Mucosa of stomach (tissue), 1 donor: Measurements from ENCODE around the gene ZNF26.
"Not testable (repeated sequence)": the region's sequence is repeated elsewhere in the genome, so short reads cannot be mapped to it uniquely, and the experiment has no call there.

Experiments
- H3K27me3 ChIP-seq: one replicate; pipeline ENCODE4 v1.7.0; 2013; ENCODE audit warnings: mild to moderate bottlenecking, low read length; ENCODE audit not compliant: control insufficient read depth, insufficient read depth
- H3K36me3 ChIP-seq: one replicate; pipeline ENCODE4 v1.7.0; 2013; ENCODE audit warnings: low read length; ENCODE audit not compliant: control insufficient read depth, insufficient read depth
- H3K4me1 ChIP-seq: one replicate; pipeline ENCODE4 v1.7.0; 2013; ENCODE audit warnings: mild to moderate bottlenecking, low read length; ENCODE audit not compliant: control insufficient read depth, insufficient read depth
- H3K4me3 ChIP-seq: one replicate; pipeline ENCODE4 v1.7.0; 2013; ENCODE audit warnings: low read length
- H3K9ac ChIP-seq: one replicate; pipeline ENCODE4 v1.7.0; 2013; ENCODE audit warnings: mild to moderate bottlenecking, low read length, moderate library complexity
- H3K9me3 ChIP-seq: one replicate; pipeline ENCODE4 v1.7.0; 2013; ENCODE audit warnings: mild to moderate bottlenecking, low read length, moderate library complexity; ENCODE audit not compliant: control insufficient read depth
- donor health status: Pancreatic carcinoma.

Gene ZNF26

GRCh38 chr12:132986001-132986884, at the start of gene ZNF26:
Gene ZNF26 (plus strand): TSS chr12:132986367. CDS start chr12:132986841, 474 bp downstream.
- peak within 1 kb of the TSS; percentile 87 for H3K9ac ChIP-seq
- H3K4me3 ChIP-seq: peak within 1 kb of the TSS; percentile 97
- no peaks in the 10 kb centered on the region for H3K36me3 ChIP-seq
- H3K4me1 ChIP-seq: peaks cover 7% of the 10 kb centered on the region
- no peaks in the 10 kb centered on the region for H3K27me3 ChIP-seq
- H3K9me3 ChIP-seq: peaks cover 3% of the 10 kb centered on the region

DNA sequence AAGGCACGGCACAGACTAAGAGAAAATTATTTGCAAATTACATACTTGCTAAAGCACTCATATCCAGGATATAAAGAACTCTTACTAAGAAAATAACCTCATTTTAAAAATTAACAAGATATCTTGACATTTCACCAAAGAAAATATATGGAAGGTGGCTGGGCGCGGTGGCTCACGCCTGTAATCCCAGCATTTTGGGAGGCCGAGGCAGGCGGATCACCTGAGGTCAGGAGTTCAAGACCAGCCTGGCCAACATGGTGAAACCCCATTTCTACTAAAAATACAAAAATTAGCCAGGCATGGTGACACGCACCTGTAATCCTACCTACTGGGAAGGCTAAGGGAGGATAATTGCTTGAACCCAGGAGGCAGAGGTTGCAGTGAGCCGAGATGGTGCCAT, 49.2 kb upstream of the ZNF26 start:
- not testable (repeated sequence) for H3K4me1 ChIP-seq, H3K36me3 ChIP-seq, H3K27me3 ChIP-seq, H3K9ac ChIP-seq, H3K4me3 ChIP-seq
- peaks cover 11% of the 10 kb centered on the region for H3K9me3 ChIP-seq

DNA sequence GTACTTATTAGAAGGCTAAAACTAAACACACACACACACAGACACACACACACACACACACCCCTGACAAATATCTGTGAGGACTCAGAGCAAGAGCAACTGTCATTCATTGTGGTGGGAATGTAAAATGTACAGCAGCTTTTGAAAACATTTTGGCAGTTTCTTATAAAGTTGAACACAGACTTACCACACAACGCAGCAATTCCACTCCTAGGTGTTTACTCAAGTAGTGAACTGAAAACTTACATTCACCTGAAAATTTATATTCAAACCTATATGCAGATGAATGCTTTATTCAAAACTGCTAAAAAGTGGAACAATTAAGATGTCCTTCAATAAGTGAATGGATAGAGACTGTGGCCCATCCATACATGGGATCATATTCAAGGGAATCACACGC, 48.7 kb upstream of the ZNF26 start:
- Histone ChIP-seq H3K4me3 (no peak overlapping the region), H3K27me3 (no peaks in the 10 kb centered on the region), H3K9me3 (peaks cover 15% of the 10 kb centered on the region), H3K4me1 (no peaks in the 10 kb centered on the region), H3K36me3 (peaks cover 3% of the 10 kb centered on the region), H3K9ac (no peak overlapping the region)

DNA sequence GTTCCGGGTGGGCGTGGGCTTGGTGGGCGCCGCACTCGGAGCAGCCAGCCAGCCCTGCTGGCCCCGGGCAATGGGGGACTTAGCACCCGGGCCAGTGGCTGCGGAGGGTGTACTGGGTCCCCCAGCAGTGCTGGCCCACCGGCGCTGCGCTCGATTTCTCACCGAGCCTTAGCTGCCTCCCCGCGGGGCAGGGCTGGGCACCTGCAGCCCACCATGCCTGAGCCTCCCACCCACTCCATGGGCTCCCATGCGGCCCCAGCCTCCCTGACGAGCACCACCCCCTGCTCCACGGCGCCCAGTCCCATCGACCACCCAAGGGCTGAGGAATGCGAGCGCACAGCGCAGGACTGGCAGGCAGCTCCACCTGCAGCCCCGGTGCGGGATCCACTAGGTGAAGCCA, 47.4 kb upstream of the ZNF26 start:
- H3K4me3 ChIP-seq, H3K4me1 ChIP-seq, H3K27me3 ChIP-seq, H3K9ac ChIP-seq: not testable (repeated sequence)
- Histone ChIP-seq H3K36me3 (peaks cover 16% of the 10 kb centered on the region), H3K9me3 (peaks cover 17% of the 10 kb centered on the region)

- Histone ChIP-seq H3K4me1 (no peaks in the 10 kb centered on the region), H3K27me3 (no peaks in the 10 kb centered on the region), H3K36me3 (peaks cover 16% of the 10 kb centered on the region), H3K9ac (no peak overlapping the region), H3K4me3 (no peak overlapping the region), H3K9me3 (peaks cover 13% of the 10 kb centered on the region)
Measured at GRCh38 chr12:132940071-132940719, 46.0 kb upstream of the ZNF26 start.

DNA sequence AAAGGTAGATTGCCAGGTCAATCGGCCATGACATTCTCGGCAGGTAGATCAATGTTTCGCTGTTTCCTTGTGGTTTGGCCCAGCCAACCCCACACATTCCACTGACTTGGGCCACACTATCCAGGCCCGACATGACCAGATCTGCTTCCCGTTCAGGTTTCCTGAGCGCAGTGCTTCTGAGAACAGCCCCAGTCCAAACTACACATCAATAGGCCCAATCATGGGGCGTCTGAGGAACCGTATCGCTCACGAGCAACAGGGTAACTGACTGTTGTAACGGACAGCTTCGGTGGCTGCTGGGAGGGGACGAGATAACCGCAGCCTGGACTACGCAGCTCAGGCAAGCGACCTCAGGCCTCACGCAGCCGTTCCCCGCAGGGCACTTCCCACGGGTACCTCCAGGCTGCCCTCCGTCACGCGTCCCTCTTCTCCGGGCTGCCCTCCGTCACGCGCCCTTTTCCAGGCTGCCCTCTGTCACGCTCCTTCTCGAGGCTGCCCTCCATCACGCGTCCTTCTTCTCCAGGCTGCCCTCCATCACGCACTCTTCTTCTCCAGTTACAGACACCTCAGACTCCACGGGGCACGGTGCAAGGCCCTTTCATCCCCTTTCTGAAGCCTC, 44.7 kb upstream of the ZNF26 start:
- Histone ChIP-seq H3K36me3 (peaks cover 16% of the 10 kb centered on the region), H3K4me1 (no peaks in the 10 kb centered on the region), H3K9me3 (peaks cover 12% of the 10 kb centered on the region), H3K27me3 (no peaks in the 10 kb centered on the region), H3K4me3 (no peak overlapping the region), H3K9ac (no peak overlapping the region)

DNA sequence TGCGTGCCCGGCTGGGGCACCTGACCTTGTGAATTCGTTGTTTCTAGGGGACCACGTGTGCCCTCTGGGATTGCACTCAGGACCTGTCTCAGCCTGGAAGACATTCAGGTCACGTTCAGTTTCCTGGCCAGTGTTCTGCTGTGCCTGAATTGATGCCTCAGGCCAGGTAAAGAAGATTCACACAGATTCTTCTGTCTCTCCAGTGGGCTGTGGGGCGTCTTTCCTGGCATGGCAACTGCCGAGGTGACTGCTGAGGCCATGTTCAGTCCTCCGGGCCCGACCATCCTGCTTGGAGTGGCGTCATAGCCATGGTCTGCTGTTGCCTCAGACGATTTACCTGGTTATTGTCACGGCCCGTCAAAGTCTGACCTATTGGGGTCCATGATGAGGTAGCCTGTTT, 43.6 kb upstream of the ZNF26 start:
- H3K36me3 ChIP-seq: peaks cover 16% of the 10 kb centered on the region
- peaks cover 12% of the 10 kb centered on the region for H3K9me3 ChIP-seq
- H3K9ac ChIP-seq: no peak overlapping the region
- no peaks in the 10 kb centered on the region for H3K4me1 ChIP-seq
- no peak overlapping the region for H3K4me3 ChIP-seq
- no peaks in the 10 kb centered on the region for H3K27me3 ChIP-seq

DNA sequence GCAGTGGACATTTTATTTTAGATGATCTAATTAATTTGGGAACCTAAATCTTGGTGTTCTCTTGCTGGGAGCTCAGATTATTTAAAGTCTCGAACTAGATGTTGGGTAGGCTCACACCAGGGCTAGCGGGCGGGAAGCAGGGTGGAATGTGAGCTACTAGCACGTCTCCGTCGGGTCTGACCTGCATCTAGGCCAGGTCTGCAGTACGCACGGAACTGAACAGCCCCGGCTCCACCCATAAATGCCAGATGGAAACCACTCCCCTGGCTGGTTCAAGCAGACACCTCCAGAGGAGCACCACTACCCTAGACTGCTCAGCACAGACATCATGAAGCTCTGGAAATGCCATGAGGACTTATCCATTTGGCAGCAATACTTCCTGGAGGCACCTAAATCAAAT, 40.4 kb upstream of the ZNF26 start:
- Histone ChIP-seq H3K4me3 (no peak overlapping the region), H3K9ac (no peak overlapping the region), H3K36me3 (peaks cover 16% of the 10 kb centered on the region), H3K9me3 (peaks cover 35% of the 10 kb centered on the region), H3K4me1 (no peaks in the 10 kb centered on the region), H3K27me3 (no peaks in the 10 kb centered on the region)

DNA sequence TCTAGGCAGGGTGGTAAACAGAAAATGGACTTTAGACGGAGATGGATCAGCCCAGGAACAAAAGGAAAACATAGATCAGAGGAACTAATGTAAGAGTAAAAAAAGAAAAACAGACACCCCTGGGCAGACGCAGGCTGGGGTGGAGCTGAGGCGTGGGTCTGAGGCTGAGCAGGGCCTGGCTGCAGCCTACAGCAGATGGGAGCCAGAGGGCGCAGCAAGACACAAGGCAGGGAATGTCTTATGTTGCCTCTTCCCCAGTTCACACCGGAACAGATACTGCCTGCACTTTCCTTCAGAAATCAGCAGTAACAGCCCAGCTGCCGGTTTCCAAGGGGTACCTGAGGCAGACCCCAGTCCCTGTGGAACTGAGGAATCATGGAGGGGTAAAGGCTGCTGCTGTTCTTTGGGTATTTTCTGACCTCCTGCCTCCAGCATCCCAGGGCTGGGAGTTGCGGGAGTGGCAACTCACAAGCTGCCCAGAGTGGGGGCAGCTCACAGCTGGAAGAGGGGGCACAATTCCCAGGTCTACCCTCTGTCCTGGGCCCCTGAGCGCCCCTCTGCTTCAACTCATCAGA, 39.8 kb upstream of the ZNF26 start:
- peaks cover 16% of the 10 kb centered on the region for H3K36me3 ChIP-seq
- no peaks in the 10 kb centered on the region for H3K27me3 ChIP-seq
- no peak overlapping the region for H3K9ac ChIP-seq
- H3K4me3 ChIP-seq: no peak overlapping the region
- peaks cover 39% of the 10 kb centered on the region for H3K9me3 ChIP-seq
- no peaks in the 10 kb centered on the region for H3K4me1 ChIP-seq

- Histone ChIP-seq H3K9me3 (peaks cover 41% of the 10 kb centered on the region), H3K9ac (no peak overlapping the region), H3K36me3 (peaks cover 4% of the 10 kb centered on the region), H3K4me3 (no peak overlapping the region), H3K27me3 (no peaks in the 10 kb centered on the region), H3K4me1 (no peaks in the 10 kb centered on the region)
Measured at GRCh38 chr12:132948146-132949066, 37.8 kb upstream of the ZNF26 start.
